Cardiac ventricle fibroblast (primary cell): ENCODE data around the gene PDIA4. TPM values are rescaled to one million over a fixed set of nuclear protein-coding genes. Genes with fewer than 3 reads are reported as not detected.

ENCODE experiments used
- total RNA-seq: library from RNA; depleted of rRNA; stranded (reverse); fragments of >200 nt; gene quantifications from 2 replicates; pipeline ENCODE4 v1.2.3, GENCODE V29; 2015

The PDIA4 gene
- 207 and 246 TPM in 2 replicates for total RNA-seq

DNA sequence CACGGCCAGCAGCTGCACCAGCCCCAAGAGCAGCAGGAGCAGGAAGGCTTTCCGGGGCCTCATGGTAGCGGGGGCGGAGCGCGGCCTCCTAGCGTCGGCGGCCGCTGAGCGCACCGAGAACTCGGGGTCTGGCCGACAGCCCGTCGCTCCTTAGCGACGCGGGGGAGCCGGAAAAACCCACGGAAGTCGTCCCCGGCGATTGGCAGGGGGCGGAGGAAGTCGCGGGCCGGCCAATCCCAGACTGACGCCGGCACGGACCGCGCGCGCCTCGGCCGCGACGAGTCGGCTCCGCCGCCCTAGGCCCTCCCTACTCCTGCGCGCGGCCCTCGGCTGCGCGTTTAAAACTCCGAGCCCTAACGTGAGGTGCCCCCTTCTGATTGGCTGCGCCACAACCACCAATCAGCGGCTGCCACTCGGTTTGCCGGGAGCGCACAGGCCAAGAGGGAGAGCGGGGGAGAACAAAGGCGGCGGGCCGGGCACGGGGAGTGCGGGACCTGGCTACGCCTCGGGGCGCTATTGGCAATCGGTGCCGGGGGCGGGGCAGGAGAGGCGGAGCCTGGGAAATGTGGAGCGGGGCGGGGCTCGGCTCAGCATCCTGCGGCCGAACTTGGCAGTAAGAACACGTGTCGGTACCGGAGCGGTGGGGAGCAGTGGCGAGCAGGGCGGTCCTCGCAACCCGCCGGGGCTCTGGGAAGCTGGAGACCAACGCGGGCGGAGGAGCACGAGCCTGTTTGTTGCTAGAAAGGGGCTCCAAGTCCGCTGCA lies at the start of gene PDIA4:
Gene PDIA4, minus strand, starts transcription at position 160 of the 764 bp plus-strand sequence. Its CDS starts 97 bp downstream, at position 63.

Other genes starting within 250 kb of the PDIA4 start
- 0.68 and 2.0 TPM in 2 replicates for gene EZH2, start 144.2 kb downstream of the PDIA4 start, total RNA-seq
- 4.7 and 5.2 TPM in 2 replicates for gene ZNF786, start 62.2 kb upstream of the PDIA4 start, total RNA-seq
- gene ZNF425, start 97.8 kb upstream of the PDIA4 start, total RNA-seq, result 2.4 and 3.5 TPM in 2 replicates
- 12.6 and 15.2 TPM in 2 replicates for gene ZNF398, start 118.9 kb upstream of the PDIA4 start, total RNA-seq
- gene ZNF282, start 167.0 kb upstream of the PDIA4 start, total RNA-seq, result 21.4 and 25.5 TPM in 2 replicates
- 6.1 and 8.2 TPM in 2 replicates for gene ZNF212, start 211.1 kb upstream of the PDIA4 start, total RNA-seq
- gene ZNF783, start 233.7 kb upstream of the PDIA4 start, total RNA-seq, result 7.3 and 8.3 TPM in 2 replicates